HepG2 (cell line): ENCODE results near the gene VWA7. TPM values are rescaled to one million over a fixed set of nuclear protein-coding genes. Genes with fewer than 3 reads are reported as not detected.
A peak's percentile ranks its signal among the peaks of the same experiment; 100 is the strongest.

ENCODE experiments used
- BORCS8-MEF2B ChIP-seq: sonication (generic); formaldehyde crosslinking; IDR thresholded peaks from 2 replicates; pipeline ENCODE4 v1.8.0; 2022; ENCODE audit warnings: mild to moderate bottlenecking, missing genetic modification reagents
- CBX1 ChIP-seq: IDR thresholded peaks from one replicate; pipeline ENCODE4 v1.6.1; 2016; ENCODE audit warnings: antibody characterized with exemption, low read depth
- DNMT3B ChIP-seq: conservative IDR thresholded peaks from 2 replicates; pipeline ENCODE4 v1.6.1; 2016; ENCODE audit warnings: missing biosample characterization, control low read depth
- DZIP1 ChIP-seq: sonication (generic); formaldehyde crosslinking; IDR thresholded peaks from 2 replicates; pipeline ENCODE4 v1.5.0; 2020; ENCODE audit warnings: mild to moderate bottlenecking, missing genetic modification reagents
- GMEB1 ChIP-seq: sonication (generic); formaldehyde crosslinking; IDR thresholded peaks from 2 replicates; pipeline ENCODE4 v1.5.1; 2020; ENCODE audit warnings: missing genetic modification reagents, mild to moderate bottlenecking, borderline replicate concordance
- HOMEZ ChIP-seq: IDR thresholded peaks from 2 replicates; pipeline ENCODE4 v1.6.1; 2016; ENCODE audit warnings: low read depth
- MBNL3 ChIP-seq: fragments of 250-450 bp; sonication (Bioruptor Pico); conservative IDR thresholded peaks from 2 replicates; pipeline ENCODE4 v1.8.0; 2022; ENCODE audit warnings: mild to moderate bottlenecking, inconsistent platforms
- MEIS2 ChIP-seq: sonication (generic); formaldehyde crosslinking; IDR thresholded peaks from 2 replicates; pipeline ENCODE4 v1.9.0; 2021; ENCODE audit warnings: mild to moderate bottlenecking, missing genetic modification reagents
- MTA1 ChIP-seq: sonication (generic); formaldehyde crosslinking; IDR thresholded peaks from 2 replicates; pipeline ENCODE4 v1.4.0; 2020; ENCODE audit warnings: missing genetic modification reagents, mild to moderate bottlenecking, borderline replicate concordance
- MXD4 ChIP-seq: IDR thresholded peaks from 2 replicates; pipeline ENCODE4 v1.6.1; 2016; ENCODE audit warnings: mild to moderate bottlenecking, missing biosample characterization, missing genetic modification reagents
- TIGD3 ChIP-seq: sonication (generic); formaldehyde crosslinking; IDR thresholded peaks from 2 replicates; pipeline ENCODE4 v1.5.1; 2020; ENCODE audit warnings: mild to moderate bottlenecking, missing genetic modification reagents, borderline replicate concordance
- ZNF12 ChIP-seq: sonication (generic); formaldehyde crosslinking; IDR thresholded peaks from 2 replicates; pipeline ENCODE4 v1.5.0; 2020; ENCODE audit warnings: missing genetic modification reagents
- ZNF160 ChIP-seq: sonication (generic); formaldehyde crosslinking; IDR thresholded peaks from 2 replicates; pipeline ENCODE4 v1.8.0; 2022; ENCODE audit warnings: mild to moderate bottlenecking, inconsistent platforms, missing genetic modification reagents
- ZNF180 ChIP-seq: sonication (generic); formaldehyde crosslinking; IDR thresholded peaks from 2 replicates; pipeline ENCODE4 v1.4.0; 2020; ENCODE audit warnings: low read depth, missing genetic modification reagents, borderline replicate concordance
- ZNF574 ChIP-seq: sonication (generic); formaldehyde crosslinking; IDR thresholded peaks from 2 replicates; pipeline ENCODE4 v1.4.0; 2020; ENCODE audit warnings: missing genetic modification reagents
- ZNF605 ChIP-seq: sonication (generic); formaldehyde crosslinking; IDR thresholded peaks from 2 replicates; pipeline ENCODE4 v1.8.0; 2022; ENCODE audit warnings: mild to moderate bottlenecking, missing genetic modification reagents
- polyA plus RNA-seq, 8 experiments: library from polyadenylated mRNA; depleted of rRNA in 3 of 8; stranded (reverse) in 7 of 8; unstranded in 1 of 8; fragments of >200 nt; fragmentation: Illumina TruSeq in 4 of 8; extraction: Trizol in 4 of 8; gene quantifications; 2 replicates each; pipeline versions ENCODE4 v1.2.1 to v1.2.3, GENCODE V29; 2011 to 2016; ENCODE audit warnings: low read depth in 4 of 8, missing spikeins in 1 of 8, mixed read lengths in 1 of 8; ENCODE audit not compliant: insufficient read depth in 1 of 8
- total RNA-seq, 5 experiments: library from RNA; depleted of rRNA; stranded (reverse); fragments of >200 nt; fragmentation: Illumina TruSeq; extraction: Trizol; gene quantifications; 2 replicates each; pipeline ENCODE4 v1.2.3, GENCODE V29; 2016; ENCODE audit warnings: low read depth in 1 of 5

The VWA7 gene
- total and polyA plus RNA-seq, 2 of the 13 experiments (the other 11 are each of a cell fraction or from before 2014, with no cell fraction given), result 0.86 to 3.3 TPM

GRCh38 chr6:31806470-31807272 lies 29.5 kb upstream of the VWA7 start, which contains the start of gene LSM2 (continued):
- 0 out of 2 replicates have a peak, but pooled peaks have one; percentile 21 for TF ChIP-seq DNMT3B (CRISPR knock-in tag)
- TF ChIP-seq BORCS8-MEF2B (CRISPR knock-in tag), result peak; percentile 95
- peak; percentile 96 for TF ChIP-seq MXD4
- no peak for TF ChIP-seq MBNL3 (CRISPR knock-in tag)
- peak; percentile 84 for TF ChIP-seq CBX1
- no peak for TF ChIP-seq ZNF180 (CRISPR knock-in tag)
- peak; percentile 83 for TF ChIP-seq HOMEZ (CRISPR knock-in tag)
- TF ChIP-seq ZNF12 (CRISPR knock-in tag), result 0 out of 2 replicates have a peak, but pooled peaks have one; percentile 51
- no peak for TF ChIP-seq DZIP1
- TF ChIP-seq TIGD3, result peak; percentile 94; the same call in 1 of the 2 replicates
- TF ChIP-seq ZNF160 (CRISPR knock-in tag), result no peak; the same call in none of the 2 replicates
- peak; percentile 63 for TF ChIP-seq MEIS2 (CRISPR knock-in tag)
- TF ChIP-seq MTA1 (CRISPR knock-in tag), result peak; percentile 97
- TF ChIP-seq ZNF605 (CRISPR knock-in tag), result peak; percentile 97
- peak; percentile 88; the same call in 1 of the 2 replicates for TF ChIP-seq GMEB1 (CRISPR knock-in tag)
- TF ChIP-seq ZNF574 (CRISPR knock-in tag), result peak; percentile 90
